Ammon's horn (tissue), 1 donor: ENCODE measurements around the gene FNDC7.
"Not testable (repeated sequence)": the region's sequence is repeated elsewhere in the genome, so short reads cannot be mapped to it uniquely, and the experiment has no call there.

Experiments used
- DNase-seq: peaks from one replicate; pipeline ENCODE4 v3.0.0-alpha.2; 2016; ENCODE audit warnings: low spot score

The FNDC7 gene

GRCh38 chr1:108745980-108746381 is 33.3 kb downstream of the FNDC7 start:
- no peak for DNase-seq

DNA sequence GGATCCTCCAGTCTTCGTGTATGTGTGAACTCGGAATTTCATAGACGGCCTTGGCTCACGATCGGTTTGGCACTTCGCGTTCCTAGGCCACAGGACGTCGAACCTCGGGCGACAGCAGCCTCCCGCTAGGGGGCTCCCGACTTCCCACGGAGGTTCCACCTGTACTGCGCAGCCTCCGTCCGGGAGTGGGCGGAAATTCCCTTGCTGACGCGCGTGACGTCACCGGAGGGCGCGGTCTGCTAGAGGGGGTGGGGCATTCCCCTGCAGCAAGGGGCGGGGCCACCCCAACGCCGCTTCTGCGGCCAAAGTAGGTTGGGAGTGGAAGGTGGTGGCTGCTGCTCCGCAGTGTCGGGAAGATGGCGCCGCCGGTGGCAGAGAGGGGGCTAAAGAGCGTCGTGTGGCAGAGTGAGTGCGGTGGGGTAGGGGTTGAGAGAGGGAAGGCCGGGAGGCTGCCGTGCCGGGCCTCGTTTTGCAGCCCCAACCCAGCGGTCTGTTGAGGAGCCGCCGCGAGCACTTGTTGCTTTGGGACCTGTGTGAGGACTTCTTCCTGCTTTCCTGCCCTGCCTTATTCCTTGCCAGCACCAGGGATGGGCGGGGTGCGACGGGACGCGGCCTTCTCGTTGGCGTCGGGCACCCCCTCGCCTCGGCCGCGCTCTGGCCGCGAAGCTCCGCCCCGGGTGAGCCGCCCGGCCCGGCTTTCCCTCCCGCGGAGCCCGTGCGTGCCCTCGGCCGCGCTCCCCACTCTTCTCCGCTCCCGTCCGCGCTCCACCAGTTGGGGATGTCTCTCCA is 33.9 kb downstream of the FNDC7 start, which contains the start of gene STXBP3:
STXBP3 (plus strand) TSS at position 293 of the 789 bp plus-strand sequence; CDS start at position 357, 64 bp downstream.
- peak; percentile 99 for DNase-seq

- peak; percentile 81 for DNase-seq
Observed at GRCh38 chr1:108747171-108747850, 34.6 kb downstream of the FNDC7 start.

GRCh38 chr1:108747898-108748297 is 35.2 kb downstream of the FNDC7 start:
- DNase-seq: no peak

- DNase-seq: no peak
Observed at GRCh38 chr1:108749081-108749480, 36.4 kb downstream of the FNDC7 start.

DNA sequence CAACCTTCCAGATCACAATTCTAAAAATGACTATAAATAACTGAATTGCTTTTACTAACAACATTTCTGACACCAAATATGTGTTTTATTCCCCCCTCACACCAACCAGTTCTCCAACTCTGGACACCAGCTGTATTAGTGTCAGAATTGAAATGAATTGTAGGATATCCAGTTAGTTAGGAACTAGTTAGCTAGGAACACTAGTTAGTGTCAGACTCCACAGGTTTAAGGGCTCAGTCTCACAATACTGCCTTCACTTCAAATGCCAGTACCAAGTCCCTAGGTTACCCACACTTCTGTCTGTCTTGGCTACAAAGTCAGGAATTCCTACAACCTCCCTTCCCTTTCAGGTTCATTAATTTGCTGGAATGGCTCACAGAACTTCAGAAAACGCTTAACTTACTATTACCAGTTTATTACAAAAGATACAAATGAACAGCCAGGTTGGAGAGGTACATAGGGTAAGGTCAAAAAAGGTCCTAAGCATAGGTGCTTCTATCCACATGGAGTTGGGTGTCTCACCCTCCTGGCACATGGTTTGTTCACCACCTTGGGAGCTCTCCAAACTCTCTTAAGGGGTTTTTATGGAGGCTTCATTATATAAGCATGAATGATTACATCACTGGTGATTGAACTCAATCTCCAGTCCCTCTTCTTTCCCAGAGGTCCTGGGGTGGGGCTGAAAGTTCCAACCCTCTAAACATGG is 37.9 kb downstream of the FNDC7 start:
- no peak for DNase-seq

- DNase-seq: no peak
Observed at GRCh38 chr1:108753363-108753762, 40.7 kb downstream of the FNDC7 start.

GRCh38 chr1:108758796-108759195 is 46.1 kb downstream of the FNDC7 start:
- DNase-seq: no peak

GRCh38 chr1:108767115-108767514 is 54.4 kb downstream of the FNDC7 start:
- no peak for DNase-seq

DNA sequence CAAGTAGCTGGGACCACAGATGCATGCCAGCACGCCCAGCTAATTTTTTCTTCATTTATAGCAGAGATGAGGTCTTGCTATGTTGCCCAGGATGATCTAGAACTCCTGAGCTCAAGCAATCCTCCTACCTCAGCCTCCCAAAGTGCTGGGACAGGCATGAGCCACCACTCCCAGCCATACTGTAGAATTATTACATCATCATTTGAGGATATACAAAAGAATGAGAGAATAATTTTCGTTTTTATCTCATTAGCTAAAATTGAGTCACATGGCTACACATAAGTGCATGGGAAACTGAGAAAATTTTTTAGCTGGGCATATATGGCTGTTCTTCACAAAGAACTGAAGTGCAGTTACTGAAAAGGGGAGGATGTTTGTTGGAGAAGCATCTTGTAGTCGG is 55.0 kb downstream of the FNDC7 start:
- DNase-seq: no peak

DNA sequence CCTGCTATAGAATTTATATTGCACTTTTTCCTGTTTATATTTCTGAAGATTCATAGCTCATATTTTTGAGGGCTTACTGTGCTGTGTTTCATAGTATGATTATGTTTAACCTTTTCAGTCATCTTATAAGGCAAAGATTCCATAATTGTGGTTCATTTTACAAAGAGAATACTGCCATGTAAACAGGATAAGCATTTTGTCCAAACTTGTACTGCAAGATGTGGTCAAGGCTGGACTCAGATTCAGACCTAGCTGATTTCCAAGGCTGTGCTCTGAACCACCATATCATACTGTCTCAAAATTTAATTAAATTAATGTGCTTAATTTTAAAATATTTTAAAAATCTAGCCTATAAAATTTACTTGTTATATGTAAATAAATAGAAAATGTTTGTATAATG is 65.1 kb downstream of the FNDC7 start:
- DNase-seq: no peak

GRCh38 chr1:108779455-108779854 is 66.7 kb downstream of the FNDC7 start:
- no peak for DNase-seq

GRCh38 chr1:108780937-108781574 is 68.3 kb downstream of the FNDC7 start:
- no peak for DNase-seq

GRCh38 chr1:108781575-108781944 is 68.9 kb downstream of the FNDC7 start:
- not testable (repeated sequence) for DNase-seq

GRCh38 chr1:108785264-108785663 is 72.6 kb downstream of the FNDC7 start:
- DNase-seq: no peak

GRCh38 chr1:108785880-108786279 is 73.2 kb downstream of the FNDC7 start:
- no peak for DNase-seq

DNA sequence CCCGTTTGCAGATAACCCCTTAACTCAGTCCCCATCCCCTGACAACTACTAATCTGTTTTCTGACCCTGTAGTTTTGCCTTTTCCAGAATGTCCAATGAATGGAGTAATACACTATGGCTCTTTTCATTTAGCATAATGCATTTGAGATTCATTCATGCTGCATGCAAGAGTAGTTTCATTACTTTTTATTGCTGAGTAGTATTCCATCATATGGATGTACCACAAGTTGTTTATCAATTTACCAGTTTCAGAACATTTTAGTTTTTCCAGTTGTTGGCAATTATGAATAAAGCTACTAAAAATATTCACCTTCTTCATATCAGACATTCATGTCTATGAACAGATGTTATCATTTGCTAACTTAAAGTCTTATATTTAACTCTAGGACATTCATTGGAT is 79.1 kb downstream of the FNDC7 start:
- DNase-seq: no peak
